Spleen (tissue), 11 donors: ENCODE data around the gene ANKRD11. TPM values are rescaled to one million over a fixed set of nuclear protein-coding genes. Genes with fewer than 3 reads are reported as not detected.
A peak's percentile ranks its signal among the peaks of the same experiment; 100 is the strongest.

Source experiments
- DNase-seq: peaks from one replicate; pipeline ENCODE4 v3.0.0-alpha.2; 2020
- H3K27ac ChIP-seq, 8 donors: fragments of 200-600 bp; sonication (generic) in 7 of 8; 1 replicate in 4 of 8; 2 replicates in 4 of 8; pipeline versions ENCODE4 v1.5.0 to v1.8.0; 2016 to 2021; ENCODE audit warnings: inconsistent platforms in 4 of 8, mild to moderate bottlenecking in 4 of 8, moderate library complexity in 1 of 8
- H3K27me3 ChIP-seq, 7 donors: fragments of 200-600 bp; sonication (generic) in 6 of 7; replicated peaks in 1 of 7; 1 replicate in 4 of 7; 2 replicates in 3 of 7; pipeline versions ENCODE4 v1.5.0 to v1.8.0; 2016 to 2021; ENCODE audit warnings: inconsistent platforms in 3 of 7, mild to moderate bottlenecking in 1 of 7
- H3K36me3 ChIP-seq, 6 donors: fragments of 200-600 bp; sonication (generic) in 5 of 6; 1 replicate in 4 of 6; 2 replicates in 2 of 6; pipeline versions ENCODE4 v1.5.0 to v1.8.0; 2016 to 2021; ENCODE audit warnings: inconsistent platforms in 2 of 6
- H3K4me1 ChIP-seq, 6 donors: fragments of 200-600 bp; sonication (generic) in 5 of 6; 1 replicate in 3 of 6; 2 replicates in 3 of 6; pipeline versions ENCODE4 v1.5.0 to v1.8.0; 2016 to 2021; ENCODE audit warnings: inconsistent platforms in 3 of 6
- H3K4me3 ChIP-seq, 8 donors: fragments of 200-600 bp; sonication (generic) in 7 of 8; 1 replicate in 4 of 8; 2 replicates in 4 of 8; pipeline versions ENCODE4 v1.5.0 to v1.8.0; 2016 to 2021; ENCODE audit warnings: inconsistent platforms in 4 of 8, mild to moderate bottlenecking in 4 of 8, moderate library complexity in 2 of 8
- H3K9me3 ChIP-seq, 8 donors: fragments of 200-600 bp; sonication (generic) in 7 of 8; 1 replicate in 4 of 8; 2 replicates in 4 of 8; pipeline versions ENCODE4 v1.5.0 to v1.8.0; 2016 to 2021; ENCODE audit warnings: inconsistent platforms in 4 of 8
- POLR2A ChIP-seq, 3 donors: fragments of 450-650 bp; IDR thresholded peaks; one replicate each; pipeline ENCODE4 v1.5.1; 2017; ENCODE audit warnings: antibody characterized with exemption in 3 of 3, mild to moderate bottlenecking in 1 of 3
- POLR2AphosphoS5 ChIP-seq, 3 donors: sonication (generic); formaldehyde crosslinking; IDR thresholded peaks; one replicate each; pipeline ENCODE4 v1.5.1; 2017; ENCODE audit warnings: antibody characterized with exemption in 3 of 3
- WGBS, 5 donors: extraction: QIAGEN DNeasy Blood & Tissue Kit in 3 of 5; methylation state at CpG; one replicate each; pipeline versions ENCODE4 v1.1.5 to v1.1.7; 2013 to 2018; 5-methylcytosine and 5-hydroxymethylcytosine counted together
- intact Hi-C: fragments of 100-400 bp; cut with DNase I; formaldehyde crosslinking; loops from one replicate; pipeline ENCODE4 v1.15.0; 2023; ENCODE audit warnings: low total_unique reads
- polyA plus RNA-seq, 3 donors: library from polyadenylated mRNA; stranded (reverse); fragments of 200-250 nt; gene quantifications; one replicate each; pipeline ENCODE4 v1.2.1, GENCODE V29; 2013
- total RNA-seq, 7 donors: library from RNA; depleted of rRNA in 3 of 7; stranded (reverse); fragments of >200 nt in 3 of 7; fragmentation: NEBNext Ultra II Directional in 4 of 7; extraction: Animal tissue kit (Norgen Biotek cat#: 25700) in 4 of 7; gene quantifications; one replicate each; pipeline versions ENCODE4 v1.1.0 to v1.2.1, GENCODE V29; 2016 to 2021
- TF ChIP-seq, protein P1 (sequence below), 11 experiments: fragments of 200-600 bp in 7 of 11; fragments of 450-650 bp in 4 of 11; sonication (generic) in 4 of 11; IDR thresholded peaks in 8 of 11; conservative IDR thresholded peaks in 3 of 11; 1 replicate in 7 of 11; 2 replicates in 4 of 11; pipeline versions ENCODE4 v1.4.0 to v1.8.0; 2016 to 2021; ENCODE audit warnings: antibody characterized with exemption in 11 of 11, inconsistent platforms in 4 of 11, mild to moderate bottlenecking in 1 of 11
- donor health status: healthy with polysubstance abuse.
- donor health status: DM: no; HTN: no; CAD: no; lungs with moderate emphysema.
- donor health status: DM: no; HTN: no; CAD: no.
- donor health status: Bipolar disorder and iron deficiency.
- donor health status: healthy.
- donor health status: DM: no; HTN: no; CAD: no.
- donor health status: DM: yes; HTN: yes; CAD: no.

The ANKRD11 gene
- total and polyA plus RNA-seq, 10 donors = 29.0 to 203 (median 128) TPM

DNA sequence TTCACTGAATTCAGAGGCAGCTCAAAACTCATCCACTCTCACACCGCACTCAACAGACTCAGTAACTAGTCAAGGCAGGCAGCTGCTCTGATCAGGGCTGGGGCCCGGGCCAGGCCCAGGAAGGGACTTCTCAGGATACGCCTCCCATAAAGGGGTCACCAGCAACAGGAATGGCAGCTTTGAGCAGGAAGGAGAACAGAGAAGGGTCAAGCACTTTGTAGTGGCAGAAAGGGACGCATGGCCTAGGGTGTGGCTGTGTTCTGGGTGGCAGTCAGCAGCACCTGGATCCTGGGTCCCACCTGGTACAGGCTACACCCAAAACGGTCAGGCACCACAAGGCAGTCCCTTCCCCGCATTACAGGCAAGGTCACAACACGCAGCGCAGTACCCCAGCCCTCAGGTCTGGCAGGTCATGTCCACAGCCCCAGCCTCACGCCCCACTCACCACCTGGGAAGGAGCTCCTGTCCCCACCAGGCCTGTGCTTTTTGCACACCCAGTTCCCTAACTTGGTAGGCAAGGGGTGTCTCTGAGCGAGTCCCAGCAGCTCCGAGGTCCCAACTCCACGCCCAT, 173.2 kb downstream of the ANKRD11 start:
- WGBS, 5 donors = 83 to 94% (median 88%) methylated on average over 11 to 12 of the region's 12 CpGs
- DNase-seq = peak; percentile 68
- H3K27ac ChIP-seq = peak overlapping the region; percentile 16 to 87 (median 71)
- H3K4me3 ChIP-seq = peak overlapping the region in 1 of 8 donors; percentile 52
- H3K4me1 ChIP-seq = peaks cover 84 to 100% (median 97%) of the 10 kb centered on the region in 6 donors
- TF ChIP-seq, protein P1, sequence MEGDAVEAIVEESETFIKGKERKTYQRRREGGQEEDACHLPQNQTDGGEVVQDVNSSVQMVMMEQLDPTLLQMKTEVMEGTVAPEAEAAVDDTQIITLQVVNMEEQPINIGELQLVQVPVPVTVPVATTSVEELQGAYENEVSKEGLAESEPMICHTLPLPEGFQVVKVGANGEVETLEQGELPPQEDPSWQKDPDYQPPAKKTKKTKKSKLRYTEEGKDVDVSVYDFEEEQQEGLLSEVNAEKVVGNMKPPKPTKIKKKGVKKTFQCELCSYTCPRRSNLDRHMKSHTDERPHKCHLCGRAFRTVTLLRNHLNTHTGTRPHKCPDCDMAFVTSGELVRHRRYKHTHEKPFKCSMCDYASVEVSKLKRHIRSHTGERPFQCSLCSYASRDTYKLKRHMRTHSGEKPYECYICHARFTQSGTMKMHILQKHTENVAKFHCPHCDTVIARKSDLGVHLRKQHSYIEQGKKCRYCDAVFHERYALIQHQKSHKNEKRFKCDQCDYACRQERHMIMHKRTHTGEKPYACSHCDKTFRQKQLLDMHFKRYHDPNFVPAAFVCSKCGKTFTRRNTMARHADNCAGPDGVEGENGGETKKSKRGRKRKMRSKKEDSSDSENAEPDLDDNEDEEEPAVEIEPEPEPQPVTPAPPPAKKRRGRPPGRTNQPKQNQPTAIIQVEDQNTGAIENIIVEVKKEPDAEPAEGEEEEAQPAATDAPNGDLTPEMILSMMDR (IDR thresholded peaks at IDR 0.05 in 8 of 11, conservative IDR thresholded peaks at IDR 0.05 in 3 of 11) = no peak
- TF ChIP-seq POLR2A (IDR thresholded peaks at IDR 0.05) (no peak), POLR2AphosphoS5 (IDR thresholded peaks at IDR 0.05) (peak in 2 of 3 donors; percentile 4 to 13)
- intact Hi-C loops = no loop called here
- H3K9me3 ChIP-seq = no peaks in the 10 kb centered on the region
- no peaks in the 10 kb centered on the region for H3K27me3 ChIP-seq
- H3K36me3 ChIP-seq = peaks cover 0 to 28% (median 13%) of the 10 kb centered on the region in 6 donors

DNA sequence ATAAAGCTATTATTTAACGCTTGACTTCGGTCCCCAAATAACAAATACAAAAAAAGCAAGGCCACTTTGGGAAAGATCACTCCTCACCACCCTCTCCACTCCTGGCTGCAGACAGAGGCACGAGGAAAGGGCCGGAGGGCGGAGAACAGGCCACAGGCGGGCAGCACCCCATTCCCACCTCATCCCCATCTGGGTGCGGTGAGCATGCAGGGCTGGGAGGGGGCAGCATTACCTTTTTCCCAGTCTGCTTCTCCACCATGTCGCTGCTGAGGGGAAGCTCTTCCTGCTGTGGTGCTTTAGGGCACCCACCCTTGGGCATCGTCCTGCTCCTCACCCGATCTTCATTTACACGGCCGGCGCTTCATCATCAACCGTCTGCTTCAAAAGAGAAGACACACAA, 173.7 kb downstream of the ANKRD11 start:
- peak; percentile 67 for DNase-seq
- Histone ChIP-seq H3K9me3 (no peaks in the 10 kb centered on the region), H3K4me1 (peaks cover 79 to 100% (median 97%) of the 10 kb centered on the region in 6 donors), H3K27ac (peak overlapping the region; percentile 16 to 87 (median 71)), H3K36me3 (peaks cover 0 to 32% (median 17%) of the 10 kb centered on the region in 6 donors), H3K4me3 (peak overlapping the region in 2 of 8 donors; percentile 7 to 52), H3K27me3 (no peaks in the 10 kb centered on the region)
- TF ChIP-seq, protein P1 (IDR thresholded peaks at IDR 0.05 in 8 of 11, conservative IDR thresholded peaks at IDR 0.05 in 3 of 11) = no peak
- intact Hi-C loops = no loop called here
- 64 to 74% (median 68%) methylated on average over 14 of the region's 14 CpGs for WGBS, 5 donors

DNA sequence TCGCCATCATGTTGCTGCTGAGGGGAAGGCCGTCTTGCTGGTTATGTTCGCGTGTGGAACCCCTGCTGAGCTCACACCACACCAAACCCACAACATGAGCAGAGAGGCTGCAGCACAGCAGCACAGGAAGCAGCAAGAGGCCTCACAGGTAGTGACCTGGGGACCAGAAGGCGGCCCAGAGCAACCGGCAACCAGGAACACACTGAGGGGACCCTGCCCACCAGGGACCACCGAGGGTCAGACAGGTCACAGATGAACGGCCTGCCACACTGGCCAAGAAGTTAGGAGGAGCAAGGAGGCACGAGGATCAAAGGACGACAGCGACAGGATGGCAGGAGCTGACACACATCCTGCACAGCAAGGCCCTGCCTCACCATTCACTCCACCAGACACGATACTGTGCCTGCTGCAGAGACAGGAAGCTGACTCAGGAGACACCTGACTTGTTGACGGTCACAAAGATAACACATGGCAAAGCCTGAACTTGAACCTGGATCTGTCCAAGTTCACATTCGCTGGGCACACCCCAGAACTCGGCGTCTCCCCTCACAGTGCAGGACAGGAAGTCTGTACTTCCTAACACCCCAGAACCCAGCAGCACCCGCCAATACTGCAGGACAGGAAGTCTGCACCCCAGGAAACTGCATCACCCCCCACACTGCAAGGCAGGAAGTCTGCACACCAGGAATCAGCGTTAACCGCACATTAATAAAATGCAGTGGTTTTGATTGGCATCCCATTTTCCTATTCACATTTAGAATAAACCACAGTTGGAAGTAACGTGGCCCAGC, 174.4 kb downstream of the ANKRD11 start:
- intact Hi-C loops = no loop called here
- peak; percentile 87 for DNase-seq
- Histone ChIP-seq H3K4me1 (peaks cover 74 to 100% (median 92%) of the 10 kb centered on the region in 6 donors), H3K27me3 (no peaks in the 10 kb centered on the region), H3K27ac (peak overlapping the region; percentile 16 to 87 (median 71)), H3K36me3 (peaks cover 0 to 38% (median 21%) of the 10 kb centered on the region in 6 donors), H3K4me3 (peak overlapping the region in 3 of 8 donors; percentile 7 to 52 (median 11)), H3K9me3 (no peaks in the 10 kb centered on the region)
- 13 to 21% (median 17%) methylated on average over 14 to 20 of the region's 20 CpGs for WGBS, 5 donors
- TF ChIP-seq, protein P1 (IDR thresholded peaks at IDR 0.05 in 8 of 11, conservative IDR thresholded peaks at IDR 0.05 in 3 of 11) = no peak
- TF ChIP-seq POLR2AphosphoS5 (IDR thresholded peaks at IDR 0.05) = peak; percentile 67 to 85 (median 76)

DNA sequence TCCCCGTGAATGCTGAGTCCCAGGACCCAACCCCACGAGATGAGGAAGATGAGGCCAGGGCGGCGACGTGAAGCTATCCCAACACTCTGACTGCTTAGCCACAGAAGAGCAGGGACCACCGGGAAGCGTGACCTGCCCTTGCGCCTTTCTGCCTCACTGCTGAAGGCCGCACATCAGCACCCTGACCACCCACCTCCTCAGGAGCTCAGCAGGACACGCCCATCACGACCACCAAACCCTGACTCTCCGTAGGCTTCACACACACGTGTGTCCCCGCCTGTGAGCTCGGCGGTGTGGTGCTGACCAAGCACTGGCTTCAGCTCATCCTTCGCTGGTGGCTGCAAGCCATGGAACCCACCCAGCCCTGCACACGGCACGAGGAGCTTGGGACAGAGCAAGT, 175.1 kb downstream of the ANKRD11 start:
- intact Hi-C loops = no loop called here
- DNase-seq = no peak
- H3K27ac ChIP-seq = peak overlapping the region; percentile 16 to 87 (median 71)

More for the DNA sequence above, 175.1 kb downstream of the ANKRD11 start:
- no peaks in the 10 kb centered on the region for H3K9me3 ChIP-seq
- H3K4me3 ChIP-seq = peak overlapping the region in 2 of 8 donors; percentile 11 to 52
- no peaks in the 10 kb centered on the region for H3K27me3 ChIP-seq
- 71 to 81% (median 74%) methylated on average over 15 to 19 of the region's 19 CpGs for WGBS, 5 donors
- peaks cover 67 to 100% (median 85%) of the 10 kb centered on the region in 6 donors for H3K4me1 ChIP-seq
- no peak for TF ChIP-seq POLR2A (IDR thresholded peaks at IDR 0.05)
- peak in 1 of 3 donors; percentile 31 for TF ChIP-seq POLR2AphosphoS5 (IDR thresholded peaks at IDR 0.05)
- TF ChIP-seq, protein P1 (IDR thresholded peaks at IDR 0.05 in 8 of 11, conservative IDR thresholded peaks at IDR 0.05 in 3 of 11) = no peak
- peaks cover 0 to 45% (median 21%) of the 10 kb centered on the region in 6 donors for H3K36me3 ChIP-seq
